H1 (cell line): ENCODE measurements around the gene ABCC11. TPM values are rescaled to one million over a fixed set of nuclear protein-coding genes. Genes with fewer than 3 reads are reported as not detected.

Experiments
- BRCA1 ChIP-seq: IDR thresholded peaks from 2 replicates; pipeline ENCODE4 v1.6.1; 2012; ENCODE audit warnings: low read depth, low read length, improper control_type of control experiment
- EP300 ChIP-seq, 2 experiments: IDR thresholded peaks; 1 replicate in 1 of 2; 2 replicates in 1 of 2; pipeline ENCODE4 v1.6.1; 2011 to 2012; ENCODE audit warnings: low read depth in 2 of 2, low read length in 2 of 2, mild to moderate bottlenecking in 2 of 2, borderline replicate concordance in 1 of 2, inconsistent platforms in 1 of 2, moderate library complexity in 1 of 2
- HDAC2 ChIP-seq, 2 experiments: fragments of 300-600 bp in 1 of 2; sonication (generic) in 1 of 2; IDR thresholded peaks; 2 replicates each; pipeline ENCODE4 v1.6.1; 2011 to 2012; ENCODE audit warnings: low read depth in 2 of 2, low read length in 2 of 2, mild to moderate bottlenecking in 2 of 2, moderate library complexity in 2 of 2, borderline replicate concordance in 1 of 2, inconsistent platforms in 1 of 2
- TCF12 ChIP-seq: IDR thresholded peaks from 2 replicates; pipeline ENCODE4 v1.6.1; 2011; ENCODE audit warnings: low read depth, mild to moderate bottlenecking, low read length
- polyA plus RNA-seq, 7 experiments: library from polyadenylated mRNA; depleted of rRNA in 3 of 7; stranded (reverse) in 5 of 7; unstranded in 2 of 7; fragments of >200 nt in 5 of 7; fragments of 200-250 nt in 2 of 7; gene quantifications; 1 replicate in 5 of 7; 2 replicates in 1 of 7; 4 replicates in 1 of 7; pipeline versions ENCODE4 v1.2.1 to v1.2.3, GENCODE V29; 2011 to 2013; ENCODE audit warnings: missing spikeins in 2 of 7, mixed read lengths in 2 of 7
- total RNA-seq: library from RNA; stranded (reverse); fragmentation: NEBNext Ultra II Directional; extraction: Animal tissue kit (Norgen Biotek cat#: 25700); gene quantifications from 2 replicates; pipeline ENCODE4 v1.2.1, GENCODE V29; 2021

The ABCC11 gene
- total and polyA plus RNA-seq, 2 of the 8 experiments (the other 6 are each of a cell fraction or from before 2014, with no cell fraction given), result 0.06 TPM; not detected in 1

GRCh38 chr16:48197294-48197693 is 50.0 kb downstream of the ABCC11 start (continued):
- TF ChIP-seq EP300 (IDR thresholded peaks at IDR 0.05; ENCODE audit: borderline replicate concordance in 1 of 2, low read depth in 2 of 2, low read length in 2 of 2) (no peak), BRCA1 (no peak), TCF12 (no peak), HDAC2 (IDR thresholded peaks at IDR 0.05; ENCODE audit: borderline replicate concordance in 1 of 2, low read depth in 2 of 2, low read length in 2 of 2) (no peak)
